ENCODE results near the gene WDR18. TPM values are rescaled to one million over a fixed set of nuclear protein-coding genes. Genes with fewer than 3 reads are reported as not detected.

WDR18 gene
- total RNA-seq, 1 experiment from 2014 or later, result 124 TPM

DNA sequence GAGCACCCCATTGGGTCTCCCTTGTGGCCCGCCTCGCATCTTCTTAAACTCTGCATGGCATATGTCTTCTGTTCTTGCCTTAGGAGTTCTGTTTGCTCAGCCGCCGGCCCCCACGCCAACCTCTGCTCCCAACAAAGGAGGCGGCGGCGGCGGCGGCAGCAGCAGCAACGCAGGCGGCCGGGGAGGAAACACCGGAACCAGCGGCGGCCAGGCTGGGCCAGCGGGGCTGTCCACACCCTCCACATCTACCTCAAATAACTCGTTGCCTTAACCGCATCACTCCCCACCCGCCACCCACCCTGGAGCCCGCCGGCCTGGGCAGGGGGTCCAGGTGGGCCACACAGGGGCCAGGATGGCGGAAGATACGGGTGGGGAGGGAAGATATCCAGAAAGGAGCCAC is 12.3 kb upstream of the WDR18 start:
- POLR2A ChIA-PET, result no interaction called here
- peaks cover 5 to 40% of the 10 kb centered on the region in 2 experiments for H3K36me3 ChIP-seq (ENCODE audit: control insufficient read depth in 1 of 2, insufficient read depth in 2 of 2, low read length in 2 of 2)

More for the DNA sequence above, 12.3 kb upstream of the WDR18 start:
- intact Hi-C loops (cut with micrococcal nuclease), result no loop called here
- Histone ChIP-seq H4K20me1 (ENCODE audit: insufficient read depth) (no peaks in the 10 kb centered on the region), H3K9me3 (ENCODE audit: control insufficient read depth in 1 of 2, insufficient read depth in 1 of 2, low read depth in 1 of 2, low read length in 2 of 2) (peaks cover 8 to 19% of the 10 kb centered on the region in 2 experiments; a peak in 3 of 4 replicates), H3K9me2 (ENCODE audit: insufficient read depth) (no peaks in the 10 kb centered on the region), H3K9ac (ENCODE audit: low read length) (no peak overlapping the region), H3K4me3 (replicated peaks in 1 of 2; ENCODE audit: low read depth in 1 of 2, low read length in 2 of 2) (no peak overlapping the region), H2AFZ (ENCODE audit: low read depth, low read length, poor library complexity, severe bottlenecking) (no peak overlapping the region), H3K4me2 (ENCODE audit: low read length) (no peak overlapping the region), H3K27me3 (ENCODE audit: insufficient read depth, low read length) (no peaks in the 10 kb centered on the region), H3K79me2 (ENCODE audit: insufficient read depth, low read length) (no peaks in the 10 kb centered on the region), H3K4me1 (ENCODE audit: control insufficient read depth in 1 of 2, insufficient read depth in 2 of 2, low read length in 2 of 2) (no peaks in the 10 kb centered on the region), H3K27ac (ENCODE audit: low read depth, low read length) (no peak overlapping the region)
- TF ChIP-seq POLR2AphosphoS5 (IDR thresholded peaks at IDR 0.05; ENCODE audit: low read depth, low read length) (no peak), SP1 (IDR thresholded peaks at IDR 0.05; ENCODE audit: low read depth) (no peak), ELF1 (IDR thresholded peaks at IDR 0.05; ENCODE audit: borderline replicate concordance, low read depth) (no peak), EZH2phosphoT487 (IDR thresholded peaks at IDR 0.05; ENCODE audit: borderline replicate concordance) (no peak), ZNF274 (IDR thresholded peaks at IDR 0.05; ENCODE audit: low read depth, low read length) (no peak), RAD21 (IDR thresholded peaks at IDR 0.05; ENCODE audit: low read depth) (no peak)
- TF ChIP-seq, protein P1, sequence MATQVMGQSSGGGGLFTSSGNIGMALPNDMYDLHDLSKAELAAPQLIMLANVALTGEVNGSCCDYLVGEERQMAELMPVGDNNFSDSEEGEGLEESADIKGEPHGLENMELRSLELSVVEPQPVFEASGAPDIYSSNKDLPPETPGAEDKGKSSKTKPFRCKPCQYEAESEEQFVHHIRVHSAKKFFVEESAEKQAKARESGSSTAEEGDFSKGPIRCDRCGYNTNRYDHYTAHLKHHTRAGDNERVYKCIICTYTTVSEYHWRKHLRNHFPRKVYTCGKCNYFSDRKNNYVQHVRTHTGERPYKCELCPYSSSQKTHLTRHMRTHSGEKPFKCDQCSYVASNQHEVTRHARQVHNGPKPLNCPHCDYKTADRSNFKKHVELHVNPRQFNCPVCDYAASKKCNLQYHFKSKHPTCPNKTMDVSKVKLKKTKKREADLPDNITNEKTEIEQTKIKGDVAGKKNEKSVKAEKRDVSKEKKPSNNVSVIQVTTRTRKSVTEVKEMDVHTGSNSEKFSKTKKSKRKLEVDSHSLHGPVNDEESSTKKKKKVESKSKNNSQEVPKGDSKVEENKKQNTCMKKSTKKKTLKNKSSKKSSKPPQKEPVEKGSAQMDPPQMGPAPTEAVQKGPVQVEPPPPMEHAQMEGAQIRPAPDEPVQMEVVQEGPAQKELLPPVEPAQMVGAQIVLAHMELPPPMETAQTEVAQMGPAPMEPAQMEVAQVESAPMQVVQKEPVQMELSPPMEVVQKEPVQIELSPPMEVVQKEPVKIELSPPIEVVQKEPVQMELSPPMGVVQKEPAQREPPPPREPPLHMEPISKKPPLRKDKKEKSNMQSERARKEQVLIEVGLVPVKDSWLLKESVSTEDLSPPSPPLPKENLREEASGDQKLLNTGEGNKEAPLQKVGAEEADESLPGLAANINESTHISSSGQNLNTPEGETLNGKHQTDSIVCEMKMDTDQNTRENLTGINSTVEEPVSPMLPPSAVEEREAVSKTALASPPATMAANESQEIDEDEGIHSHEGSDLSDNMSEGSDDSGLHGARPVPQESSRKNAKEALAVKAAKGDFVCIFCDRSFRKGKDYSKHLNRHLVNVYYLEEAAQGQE (IDR thresholded peaks at IDR 0.05; ENCODE audit: low read depth), result no peak
- TF ChIP-seq, protein P2, sequence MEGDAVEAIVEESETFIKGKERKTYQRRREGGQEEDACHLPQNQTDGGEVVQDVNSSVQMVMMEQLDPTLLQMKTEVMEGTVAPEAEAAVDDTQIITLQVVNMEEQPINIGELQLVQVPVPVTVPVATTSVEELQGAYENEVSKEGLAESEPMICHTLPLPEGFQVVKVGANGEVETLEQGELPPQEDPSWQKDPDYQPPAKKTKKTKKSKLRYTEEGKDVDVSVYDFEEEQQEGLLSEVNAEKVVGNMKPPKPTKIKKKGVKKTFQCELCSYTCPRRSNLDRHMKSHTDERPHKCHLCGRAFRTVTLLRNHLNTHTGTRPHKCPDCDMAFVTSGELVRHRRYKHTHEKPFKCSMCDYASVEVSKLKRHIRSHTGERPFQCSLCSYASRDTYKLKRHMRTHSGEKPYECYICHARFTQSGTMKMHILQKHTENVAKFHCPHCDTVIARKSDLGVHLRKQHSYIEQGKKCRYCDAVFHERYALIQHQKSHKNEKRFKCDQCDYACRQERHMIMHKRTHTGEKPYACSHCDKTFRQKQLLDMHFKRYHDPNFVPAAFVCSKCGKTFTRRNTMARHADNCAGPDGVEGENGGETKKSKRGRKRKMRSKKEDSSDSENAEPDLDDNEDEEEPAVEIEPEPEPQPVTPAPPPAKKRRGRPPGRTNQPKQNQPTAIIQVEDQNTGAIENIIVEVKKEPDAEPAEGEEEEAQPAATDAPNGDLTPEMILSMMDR (IDR thresholded peaks at IDR 0.05 in 2 of 3, conservative IDR thresholded peaks at IDR 0.05 in 1 of 3; ENCODE audit: borderline replicate concordance in 1 of 3, insufficient read depth in 1 of 3, low read depth in 2 of 3, low read length in 2 of 3), result no peak
- TF ChIP-seq, protein P3, sequence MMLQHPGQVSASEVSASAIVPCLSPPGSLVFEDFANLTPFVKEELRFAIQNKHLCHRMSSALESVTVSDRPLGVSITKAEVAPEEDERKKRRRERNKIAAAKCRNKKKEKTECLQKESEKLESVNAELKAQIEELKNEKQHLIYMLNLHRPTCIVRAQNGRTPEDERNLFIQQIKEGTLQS (IDR thresholded peaks at IDR 0.05), result no peak
- TF ChIP-seq, protein P4, sequence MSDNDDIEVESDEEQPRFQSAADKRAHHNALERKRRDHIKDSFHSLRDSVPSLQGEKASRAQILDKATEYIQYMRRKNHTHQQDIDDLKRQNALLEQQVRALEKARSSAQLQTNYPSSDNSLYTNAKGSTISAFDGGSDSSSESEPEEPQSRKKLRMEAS (IDR thresholded peaks at IDR 0.05), result no peak
- DNase-seq (ENCODE audit: low read depth, low spot score) (no peak), ATAC-seq (no peak)
- ChIA-PET CTCF (no interaction called here), RAD21 (ENCODE audit: low non-redundant PET in 1 of 2, low total read pairs in 2 of 2, uncharacterized antibody in 2 of 2, unreplicated experiment in 2 of 2) (no interaction called here)
- no TSS peak for BruUV-seq (replicated peaks)

Measured in HCT116 (cell line).